ENCODE results near the gene CHST3.

CHST3 gene

DNA sequence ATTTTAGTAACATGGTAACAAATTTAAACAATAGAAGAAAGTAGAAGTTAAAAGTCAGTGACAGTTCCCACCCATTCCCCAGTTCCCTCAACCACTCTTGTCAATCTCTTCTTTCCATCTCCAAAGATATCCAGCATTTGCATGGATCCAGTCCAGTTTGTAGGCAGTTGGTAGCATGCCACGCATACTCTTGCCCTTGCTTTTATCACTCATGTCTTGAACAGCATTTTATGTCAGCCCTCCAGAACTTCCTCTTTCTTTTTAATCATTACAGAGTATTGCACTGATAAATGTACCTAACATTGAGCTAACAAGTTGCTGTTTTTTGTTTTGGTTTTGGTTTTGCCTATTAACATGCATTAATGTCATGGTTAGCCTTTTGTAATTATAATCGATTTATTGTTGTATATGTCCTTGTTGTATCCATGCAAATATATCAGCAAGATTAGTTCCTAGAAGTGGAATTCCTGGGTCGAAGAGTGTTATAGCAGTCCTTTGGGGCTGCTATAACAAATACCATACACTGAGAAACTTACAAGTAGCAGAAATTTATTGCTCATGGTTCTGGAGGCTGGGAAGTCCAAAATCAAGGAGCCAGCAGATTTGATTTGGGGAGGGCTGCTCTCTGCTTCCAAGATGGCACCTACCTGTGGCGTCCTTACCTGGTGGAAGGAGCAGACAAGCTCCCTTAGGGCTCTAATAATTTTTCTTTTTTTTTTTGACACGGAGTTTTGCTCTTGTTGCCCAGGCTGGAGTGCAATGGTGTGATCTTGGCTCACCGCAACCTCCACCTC is 25.7 kb downstream of the CHST3 start:
- no peak overlapping the region for H3K4me3 ChIP-seq (ENCODE audit: low read depth, low read length)

DNA sequence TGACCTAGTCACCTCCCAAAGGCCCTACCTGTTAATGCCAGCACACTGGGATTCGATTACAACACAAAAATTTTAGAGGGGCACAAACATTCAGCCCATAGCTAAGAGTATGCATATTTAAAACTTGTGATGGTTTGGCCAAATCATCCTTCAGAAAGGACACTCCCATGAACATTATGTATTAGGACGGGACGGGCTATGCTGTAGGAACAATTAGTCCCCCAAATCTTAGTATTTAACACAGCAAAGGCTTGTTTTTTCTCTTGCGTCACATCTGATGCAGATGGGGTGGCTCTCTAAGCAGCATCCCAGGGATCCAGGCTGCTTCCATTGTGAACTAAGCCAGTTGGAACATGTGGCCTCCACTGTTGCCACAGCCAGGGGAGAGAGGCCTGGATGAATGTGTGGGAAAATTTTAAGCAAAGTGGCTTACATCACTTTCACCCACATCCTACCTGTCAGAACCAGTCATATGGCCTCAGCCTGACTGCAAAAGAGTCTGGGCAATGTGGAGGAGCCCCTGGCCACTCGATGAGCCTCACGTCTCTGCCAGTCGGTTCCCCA is 26.6 kb downstream of the CHST3 start:
- TF ChIP-seq, protein P1, sequence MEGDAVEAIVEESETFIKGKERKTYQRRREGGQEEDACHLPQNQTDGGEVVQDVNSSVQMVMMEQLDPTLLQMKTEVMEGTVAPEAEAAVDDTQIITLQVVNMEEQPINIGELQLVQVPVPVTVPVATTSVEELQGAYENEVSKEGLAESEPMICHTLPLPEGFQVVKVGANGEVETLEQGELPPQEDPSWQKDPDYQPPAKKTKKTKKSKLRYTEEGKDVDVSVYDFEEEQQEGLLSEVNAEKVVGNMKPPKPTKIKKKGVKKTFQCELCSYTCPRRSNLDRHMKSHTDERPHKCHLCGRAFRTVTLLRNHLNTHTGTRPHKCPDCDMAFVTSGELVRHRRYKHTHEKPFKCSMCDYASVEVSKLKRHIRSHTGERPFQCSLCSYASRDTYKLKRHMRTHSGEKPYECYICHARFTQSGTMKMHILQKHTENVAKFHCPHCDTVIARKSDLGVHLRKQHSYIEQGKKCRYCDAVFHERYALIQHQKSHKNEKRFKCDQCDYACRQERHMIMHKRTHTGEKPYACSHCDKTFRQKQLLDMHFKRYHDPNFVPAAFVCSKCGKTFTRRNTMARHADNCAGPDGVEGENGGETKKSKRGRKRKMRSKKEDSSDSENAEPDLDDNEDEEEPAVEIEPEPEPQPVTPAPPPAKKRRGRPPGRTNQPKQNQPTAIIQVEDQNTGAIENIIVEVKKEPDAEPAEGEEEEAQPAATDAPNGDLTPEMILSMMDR (IDR thresholded peaks at IDR 0.05; ENCODE audit: borderline replicate concordance, insufficient read depth, low read depth, low read length) = no peak
- H3K4me3 ChIP-seq (ENCODE audit: low read depth, low read length) = no peak overlapping the region

More for the DNA sequence above, 25.7 kb downstream of the CHST3 start:
- TF ChIP-seq, protein P1 (IDR thresholded peaks at IDR 0.05; ENCODE audit: borderline replicate concordance, insufficient read depth, low read depth, low read length) = no peak

DNA sequence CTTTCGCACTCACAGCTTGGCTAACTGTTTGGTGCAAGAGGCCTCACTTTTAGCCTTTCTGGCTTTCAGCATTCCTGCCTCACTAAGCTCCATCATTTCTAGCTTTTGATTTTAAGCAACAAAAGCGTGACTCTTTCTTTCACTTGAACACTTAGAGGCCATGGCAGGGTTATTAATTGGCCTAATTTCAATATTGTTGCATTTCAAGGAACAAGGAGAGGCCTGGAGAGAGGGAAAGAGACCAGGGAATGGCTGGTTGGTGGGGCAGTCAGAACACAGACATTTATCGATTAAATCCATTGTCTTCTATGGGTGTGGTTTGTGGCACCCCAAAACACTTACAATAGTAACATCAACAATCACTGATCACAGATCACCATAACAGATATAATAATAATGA is 31.3 kb downstream of the CHST3 start:
- H3K4me3 ChIP-seq (ENCODE audit: low read depth, low read length) = no peak overlapping the region
- TF ChIP-seq, protein P1 (IDR thresholded peaks at IDR 0.05; ENCODE audit: borderline replicate concordance, insufficient read depth, low read depth, low read length) = no peak

DNA sequence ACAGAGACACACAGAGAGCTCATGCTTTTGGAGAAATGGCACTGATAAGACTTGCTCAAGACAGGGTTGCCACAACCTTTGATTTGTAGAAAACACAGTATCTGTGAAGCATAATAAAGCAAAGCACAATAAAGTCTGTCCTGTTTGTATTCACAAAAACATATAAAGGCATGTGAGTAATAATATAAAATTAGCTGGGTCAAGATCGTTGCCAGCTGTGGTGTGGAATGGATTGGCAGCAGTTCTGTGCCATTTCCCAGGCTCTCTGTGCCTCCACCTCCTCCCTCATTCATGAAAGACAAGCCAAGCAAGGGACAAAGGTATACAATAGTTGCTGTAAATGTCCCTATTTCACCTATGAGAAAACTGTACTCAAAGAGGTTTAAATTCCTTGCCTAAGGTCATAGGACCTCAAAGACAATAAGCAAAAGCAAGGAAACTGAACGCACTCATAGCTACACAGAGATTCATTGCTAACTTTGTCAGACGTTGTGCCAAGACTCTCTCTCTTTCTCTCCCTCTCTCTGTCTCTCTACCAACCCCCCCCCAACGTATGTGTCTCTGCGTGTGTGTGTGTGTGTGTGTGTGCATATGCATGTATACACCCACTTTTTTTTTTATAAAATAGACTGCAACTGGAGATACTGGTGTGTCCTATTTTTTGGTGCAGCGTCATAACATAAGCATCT is 31.8 kb downstream of the CHST3 start:
- H3K4me3 ChIP-seq (ENCODE audit: low read depth, low read length) = no peak overlapping the region
- TF ChIP-seq, protein P1 (IDR thresholded peaks at IDR 0.05; ENCODE audit: borderline replicate concordance, insufficient read depth, low read depth, low read length) = no peak

DNA sequence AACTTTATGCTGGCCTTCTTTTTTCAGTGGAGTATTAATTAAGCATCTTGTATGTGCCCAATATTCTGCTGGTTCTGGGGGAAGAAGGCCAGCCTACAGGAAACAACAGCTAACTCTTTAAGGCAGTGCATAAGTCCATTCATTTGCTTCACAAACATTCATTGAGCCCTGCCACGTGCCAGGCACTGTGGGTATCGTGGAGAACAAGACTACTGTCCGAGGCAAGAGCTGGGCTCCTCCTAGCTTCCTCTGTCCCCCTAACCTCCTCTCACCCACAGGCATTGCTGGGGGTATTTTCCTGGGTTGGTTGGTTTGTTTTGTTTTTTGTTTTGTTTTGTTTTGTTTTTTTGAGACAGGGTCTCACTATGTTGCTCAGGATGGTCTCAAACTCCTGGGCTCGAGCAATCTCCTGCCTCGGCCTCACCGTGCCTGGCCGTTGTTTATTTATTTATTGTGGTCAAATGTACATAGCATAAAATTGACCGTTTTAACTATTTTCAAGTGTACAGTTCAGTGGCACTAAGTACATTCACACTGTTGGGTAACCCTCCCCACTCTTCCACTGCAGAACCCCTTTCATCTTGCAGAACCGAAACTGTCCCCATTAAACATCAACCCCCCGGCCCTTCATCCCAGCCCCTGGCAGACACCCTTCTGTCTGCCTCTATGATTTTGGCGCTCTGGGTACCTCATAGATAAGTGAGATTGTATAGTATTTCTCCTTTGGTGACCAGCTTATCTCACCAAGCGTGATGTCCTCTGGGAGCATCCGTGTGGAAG is 32.6 kb downstream of the CHST3 start:
- no peak overlapping the region for H3K4me3 ChIP-seq (ENCODE audit: low read depth, low read length)
- TF ChIP-seq, protein P1 (IDR thresholded peaks at IDR 0.05; ENCODE audit: borderline replicate concordance, insufficient read depth, low read depth, low read length) = no peak

DNA sequence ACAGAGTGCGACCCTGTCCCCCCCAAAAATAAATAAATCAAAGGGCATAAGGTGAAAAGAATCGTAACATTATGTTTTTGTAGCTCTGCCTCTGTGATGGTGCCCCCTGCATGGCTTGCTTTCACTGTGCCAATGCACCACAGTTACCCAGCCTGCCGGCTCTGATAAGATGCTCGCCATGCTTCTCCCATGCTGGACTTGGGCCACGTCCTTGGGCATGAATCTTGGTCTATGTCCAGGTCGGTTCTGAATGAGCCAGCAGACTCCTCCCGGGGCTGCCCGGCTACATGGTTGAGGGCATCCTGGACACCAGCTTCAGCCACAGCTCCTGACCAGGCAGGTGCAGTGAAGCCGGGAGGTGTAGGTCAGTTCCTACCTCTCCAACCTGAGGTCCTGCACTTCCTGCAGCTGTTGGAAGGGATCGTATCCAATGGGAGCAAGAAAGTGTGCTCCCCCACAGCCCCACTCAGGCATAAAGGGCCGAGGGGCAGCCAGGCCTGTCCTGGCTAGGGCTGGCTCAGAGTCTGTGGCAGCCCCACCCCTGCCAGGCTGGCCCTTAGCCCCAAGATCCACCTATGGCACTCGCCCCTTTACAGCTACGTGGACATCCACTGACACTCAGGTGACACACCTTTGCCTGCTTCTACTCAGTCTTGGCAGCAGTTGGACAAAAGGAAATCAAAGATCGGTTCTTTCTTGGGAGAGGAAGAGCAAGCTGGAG is 34.1 kb downstream of the CHST3 start:
- TF ChIP-seq, protein P1 (IDR thresholded peaks at IDR 0.05; ENCODE audit: borderline replicate concordance, insufficient read depth, low read depth, low read length) = no peak
- H3K4me3 ChIP-seq (ENCODE audit: low read depth, low read length) = no peak overlapping the region

Data from GM12875 (cell line).